ENCODE measurements around the gene SCN4A.

DNA sequence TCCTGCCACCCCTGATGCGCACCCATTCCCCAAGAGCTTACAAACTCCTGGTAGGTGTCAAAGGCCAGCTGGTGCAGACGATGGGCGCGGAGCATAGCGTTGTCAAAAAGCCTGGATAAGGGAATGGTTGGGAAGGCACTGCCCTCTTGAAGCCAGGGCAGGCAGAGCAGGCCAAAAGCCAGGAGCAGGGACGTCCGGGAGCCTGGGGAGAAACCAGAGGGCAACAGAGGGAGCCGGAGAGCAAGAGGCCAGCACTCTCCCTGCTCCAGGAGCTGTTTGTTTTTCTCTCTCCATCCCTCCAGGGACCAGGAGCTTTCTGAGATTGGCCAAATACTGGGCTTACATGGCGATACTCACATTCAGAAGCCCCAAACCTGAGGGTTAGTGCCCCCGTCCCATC, 54.4 kb downstream of the SCN4A start:
- TF ChIP-seq, protein P1, sequence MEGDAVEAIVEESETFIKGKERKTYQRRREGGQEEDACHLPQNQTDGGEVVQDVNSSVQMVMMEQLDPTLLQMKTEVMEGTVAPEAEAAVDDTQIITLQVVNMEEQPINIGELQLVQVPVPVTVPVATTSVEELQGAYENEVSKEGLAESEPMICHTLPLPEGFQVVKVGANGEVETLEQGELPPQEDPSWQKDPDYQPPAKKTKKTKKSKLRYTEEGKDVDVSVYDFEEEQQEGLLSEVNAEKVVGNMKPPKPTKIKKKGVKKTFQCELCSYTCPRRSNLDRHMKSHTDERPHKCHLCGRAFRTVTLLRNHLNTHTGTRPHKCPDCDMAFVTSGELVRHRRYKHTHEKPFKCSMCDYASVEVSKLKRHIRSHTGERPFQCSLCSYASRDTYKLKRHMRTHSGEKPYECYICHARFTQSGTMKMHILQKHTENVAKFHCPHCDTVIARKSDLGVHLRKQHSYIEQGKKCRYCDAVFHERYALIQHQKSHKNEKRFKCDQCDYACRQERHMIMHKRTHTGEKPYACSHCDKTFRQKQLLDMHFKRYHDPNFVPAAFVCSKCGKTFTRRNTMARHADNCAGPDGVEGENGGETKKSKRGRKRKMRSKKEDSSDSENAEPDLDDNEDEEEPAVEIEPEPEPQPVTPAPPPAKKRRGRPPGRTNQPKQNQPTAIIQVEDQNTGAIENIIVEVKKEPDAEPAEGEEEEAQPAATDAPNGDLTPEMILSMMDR (IDR thresholded peaks at IDR 0.05), result no peak
- no peak for TF ChIP-seq EP300 (IDR thresholded peaks at IDR 0.05)
